ENCODE measurements around the gene LASP1NB.

Gene LASP1NB

GRCh38 chr17:38899421-38899820 lies 26.0 kb upstream of the LASP1NB start:
- peaks cover 97% of the 10 kb centered on the region for H4K20me1 ChIP-seq (ENCODE audit: insufficient read depth, low read length)
- H3K4me2 ChIP-seq (ENCODE audit: low read depth, low read length) = no peak overlapping the region
- no peak for ATAC-seq (ENCODE audit: low read depth)

More at GRCh38 chr17:38899421-38899820, 26.0 kb upstream of the LASP1NB start:
- ChIA-PET CTCF (no interaction called here), POLR2A (ENCODE audit: unreplicated experiment) (no interaction called here)
- in situ Hi-C loops (cut with MboI; ENCODE audit: low sequenced_read_pairs) (no loop called here), dilution Hi-C loops (cut with HindIII; ENCODE audit: low sequenced_read_pairs, unreplicated experiment) (no loop called here), intact Hi-C loops (cut with micrococcal nuclease) (no loop called here)
- Histone ChIP-seq H3K14ac (replicated peaks; ENCODE audit: low read depth, low read length) (no peak overlapping the region), H3K9me3 (ENCODE audit: control insufficient read depth, insufficient read depth, low read length) (no peaks in the 10 kb centered on the region), H4K5ac (ENCODE audit: low read depth, low read length) (no peak overlapping the region), H2BK15ac (ENCODE audit: low read depth, low read length) (no peak overlapping the region), H3K36me3 (ENCODE audit: control insufficient read depth, insufficient read depth, low read length) (peaks cover 66% of the 10 kb centered on the region), H2AFZ (replicated peaks; ENCODE audit: low read length, poor library complexity) (no peak overlapping the region), H3K4me3 (ENCODE audit: insufficient read depth, low read depth, low read length) (no peak overlapping the region), H2BK20ac (ENCODE audit: low read depth, low read length) (no peak overlapping the region), H2AK5ac (ENCODE audit: low read depth, low read length) (no peak overlapping the region), H3K4ac (ENCODE audit: low read depth, low read length) (no peak overlapping the region; the same call in 1 of the 2 replicates), H3K4me1 (ENCODE audit: control insufficient read depth, insufficient read depth, low read length) (peaks cover 29% of the 10 kb centered on the region), H2AK9ac (replicated peaks; ENCODE audit: low read depth, low read length, poor library complexity) (no peak overlapping the region), H3K9me1 (ENCODE audit: insufficient read depth, low read length) (peaks cover 24% of the 10 kb centered on the region), H3K56ac (ENCODE audit: extremely low read depth, insufficient read depth, low read length) (no peak overlapping the region), H2BK5ac (ENCODE audit: low read depth, low read length, poor library complexity, severe bottlenecking) (no peak overlapping the region), H3K18ac (ENCODE audit: low read depth, low read length) (no peak overlapping the region), H3K9ac (ENCODE audit: low read depth, low read length) (no peak overlapping the region), H3K27ac (ENCODE audit: insufficient read depth, low read length) (no peak overlapping the region), H2BK120ac (ENCODE audit: low read depth, low read length) (no peak overlapping the region), H4K8ac (ENCODE audit: low read depth in 2 of 2, low read length in 2 of 2) (no peak overlapping the region), H4K91ac (ENCODE audit: insufficient read depth, low read depth, low read length) (no peak overlapping the region), H3K23ac (ENCODE audit: low read depth, low read length) (no peak overlapping the region), H3K27me3 (ENCODE audit: control insufficient read depth, insufficient read depth, low read length) (no peaks in the 10 kb centered on the region), H3K79me1 (ENCODE audit: low read depth in 1 of 2, low read length in 2 of 2) (peaks cover 45 to 87% of the 10 kb centered on the region in 2 experiments)
- BruUV-seq (replicated peaks) = no TSS peak
- no peak for TF ChIP-seq SMC3 (IDR thresholded peaks at IDR 0.05; ENCODE audit: low read depth, low read length)
- TF ChIP-seq POLR2A (IDR thresholded peaks at IDR 0.05; ENCODE audit: low read depth, low read length) = no peak
- TF ChIP-seq RFX5 (IDR thresholded peaks at IDR 0.05; ENCODE audit: low read depth, low read length) = no peak
- TF ChIP-seq RAD21 (IDR thresholded peaks at IDR 0.05; ENCODE audit: low read length) = no peak
- TF ChIP-seq CHD1 (IDR thresholded peaks at IDR 0.05; ENCODE audit: low read depth, low read length) = no peak
- TF ChIP-seq, protein P1, sequence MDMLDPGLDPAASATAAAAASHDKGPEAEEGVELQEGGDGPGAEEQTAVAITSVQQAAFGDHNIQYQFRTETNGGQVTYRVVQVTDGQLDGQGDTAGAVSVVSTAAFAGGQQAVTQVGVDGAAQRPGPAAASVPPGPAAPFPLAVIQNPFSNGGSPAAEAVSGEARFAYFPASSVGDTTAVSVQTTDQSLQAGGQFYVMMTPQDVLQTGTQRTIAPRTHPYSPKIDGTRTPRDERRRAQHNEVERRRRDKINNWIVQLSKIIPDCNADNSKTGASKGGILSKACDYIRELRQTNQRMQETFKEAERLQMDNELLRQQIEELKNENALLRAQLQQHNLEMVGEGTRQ (IDR thresholded peaks at IDR 0.05; ENCODE audit: low read depth, low read length) = no peak
- TF ChIP-seq RCOR1 (IDR thresholded peaks at IDR 0.05; ENCODE audit: insufficient replicate concordance, low read length) = no peak
- no peak for TF ChIP-seq BHLHE40 (IDR thresholded peaks at IDR 0.05; ENCODE audit: low read depth, low read length)
- TF ChIP-seq NFE2L2 (IDR thresholded peaks at IDR 0.05; ENCODE audit: low read depth, low read length) = no peak
- TF ChIP-seq ELK1 (IDR thresholded peaks at IDR 0.05; ENCODE audit: borderline replicate concordance, low read depth, low read length) = no peak
- TF ChIP-seq MAFK (IDR thresholded peaks at IDR 0.05; ENCODE audit: low read depth, low read length) = no peak
- TF ChIP-seq CTCF (conservative IDR thresholded peaks at IDR 0.05; ENCODE audit: low read depth, low read length) = no peak
- WGBS, 2 experiments (ENCODE audit: extremely low coverage in 2 of 2, insufficient read length in 1 of 2) = no CpG with 5 or more reads among the region's 5 CpGs
- no peak for DNase-seq

Data from IMR-90 (cell line).